Thymus (tissue), 11 donors: ENCODE data around the gene UQCC5. TPM values are rescaled to one million over a fixed set of nuclear protein-coding genes. Genes with fewer than 3 reads are reported as not detected.

Source experiments
- DNase-seq, 9 donors: peaks; one replicate each; pipeline ENCODE4 v3.0.0-alpha.2; 2013; ENCODE audit warnings: low spot score in 9 of 9, low read depth in 6 of 9, missing footprints in 1 of 9
- H3K27ac ChIP-seq, 2 donors: one replicate each; pipeline ENCODE4 v1.5.1; 2013; ENCODE audit warnings: control low read depth in 1 of 2, low read depth in 1 of 2, low read length in 1 of 2, mild to moderate bottlenecking in 1 of 2, moderate library complexity in 1 of 2
- H3K27me3 ChIP-seq, 2 donors: one replicate each; pipeline ENCODE4 v1.5.1; 2013; ENCODE audit warnings: low read length in 1 of 2; ENCODE audit not compliant: control insufficient read depth in 2 of 2, insufficient read depth in 1 of 2
- H3K36me3 ChIP-seq, 2 donors: one replicate each; pipeline ENCODE4 v1.5.1; 2013; ENCODE audit warnings: low read length in 1 of 2, mild to moderate bottlenecking in 1 of 2, moderate library complexity in 1 of 2; ENCODE audit not compliant: control insufficient read depth in 2 of 2, insufficient read depth in 2 of 2
- H3K4me1 ChIP-seq, 2 donors: one replicate each; pipeline ENCODE4 v1.5.1; 2013; ENCODE audit warnings: low read length in 2 of 2; ENCODE audit not compliant: control insufficient read depth in 2 of 2, insufficient read depth in 2 of 2
- H3K4me3 ChIP-seq, 2 donors: one replicate each; pipeline ENCODE4 v1.5.1; 2013; ENCODE audit warnings: low read length in 2 of 2, control low read depth in 1 of 2, mild to moderate bottlenecking in 1 of 2
- H3K9me3 ChIP-seq, 2 donors: one replicate each; pipeline ENCODE4 v1.5.1; 2013; ENCODE audit warnings: low read length in 1 of 2, mild to moderate bottlenecking in 1 of 2; ENCODE audit not compliant: control insufficient read depth in 2 of 2, insufficient read depth in 1 of 2
- WGBS: extraction: QIAGEN DNeasy Blood & Tissue Kit; methylation state at CpG from one replicate; pipeline ENCODE4 v1.1.7; 2013; 5-methylcytosine and 5-hydroxymethylcytosine counted together
- polyA plus RNA-seq: library from polyadenylated mRNA; stranded (reverse); fragments of 200-250 nt; gene quantifications from one replicate; pipeline ENCODE4 v1.2.3, GENCODE V29; 2013
- total RNA-seq: library from RNA; stranded (reverse); fragments of 120-200 nt; gene quantifications from one replicate; pipeline ENCODE4 v1.2.4, GENCODE V29; 2013
- donor health status: healthy.

Gene UQCC5
- total and polyA plus RNA-seq, 2 donors: 15.5 to 30.3 TPM

GRCh38 chr3:52536112-52536368 is 365 bp upstream of the UQCC5 start:
- peaks cover 0 to 19% of the 10 kb centered on the region in 2 donors for H3K27me3 ChIP-seq
- peaks cover 32 to 51% of the 10 kb centered on the region in 2 donors for H3K4me1 ChIP-seq
- H3K4me3 ChIP-seq: peak overlapping the region in 1 of 2 donors; percentile 30

GRCh38 chr3:52537165-52537620 is 788 bp downstream of the UQCC5 start:
- H3K36me3 ChIP-seq: peaks cover 3 to 11% of the 10 kb centered on the region in 2 donors
- H3K9me3 ChIP-seq: peaks cover 0 to 1% of the 10 kb centered on the region in 2 donors
- WGBS: 12% methylated on average over 6 of the region's 6 CpGs
- peaks cover 0 to 19% of the 10 kb centered on the region in 2 donors for H3K27me3 ChIP-seq
- H3K4me1 ChIP-seq: peaks cover 30 to 45% of the 10 kb centered on the region in 2 donors
- peak overlapping the region; percentile 57 to 90 for H3K4me3 ChIP-seq
- peak overlapping the region; percentile 71 to 72 for H3K27ac ChIP-seq
- no peak for DNase-seq

More at GRCh38 chr3:52536112-52536368, 365 bp upstream of the UQCC5 start:
- Histone ChIP-seq H3K36me3 (peaks cover 0 to 4% of the 10 kb centered on the region in 2 donors), H3K27ac (no peak overlapping the region), H3K9me3 (peaks cover 0 to 1% of the 10 kb centered on the region in 2 donors)
- DNase-seq: no peak
- 19% methylated on average over 9 of the region's 9 CpGs for WGBS

- no peak overlapping the region for H3K27ac ChIP-seq
- H3K36me3 ChIP-seq: peaks cover 3 to 11% of the 10 kb centered on the region in 2 donors
- peaks cover 0 to under 1% of the 10 kb centered on the region in 2 donors for H3K9me3 ChIP-seq
- WGBS: 93% methylated on average over 7 of the region's 7 CpGs
- peaks cover 0 to 14% of the 10 kb centered on the region in 2 donors for H3K27me3 ChIP-seq
- no peak overlapping the region for H3K4me3 ChIP-seq
- peaks cover 23 to 38% of the 10 kb centered on the region in 2 donors for H3K4me1 ChIP-seq
- no peak for DNase-seq
These were observed 1.5 kb downstream of the UQCC5 start for GRCh38 chr3:52537726-52538421.

- peaks cover 21 to 33% of the 10 kb centered on the region in 2 donors for H3K4me1 ChIP-seq
These were observed 2.7 kb downstream of the UQCC5 start for GRCh38 chr3:52539010-52539653.

GRCh38 chr3:52541050-52541449 is 4.6 kb downstream of the UQCC5 start:
- H3K9me3 ChIP-seq: no peaks in the 10 kb centered on the region
- 93% methylated on average over 2 of the region's 2 CpGs for WGBS
- peaks cover 3 to 24% of the 10 kb centered on the region in 2 donors for H3K36me3 ChIP-seq
- DNase-seq: no peak
- H3K27ac ChIP-seq: no peak overlapping the region
- H3K27me3 ChIP-seq: no peaks in the 10 kb centered on the region
- H3K4me1 ChIP-seq: peaks cover 18 to 24% of the 10 kb centered on the region in 2 donors
- H3K4me3 ChIP-seq: no peak overlapping the region

More at GRCh38 chr3:52539010-52539653, 2.7 kb downstream of the UQCC5 start:
- no peak overlapping the region for H3K4me3 ChIP-seq
- H3K36me3 ChIP-seq: peaks cover 3 to 12% of the 10 kb centered on the region in 2 donors
- H3K27ac ChIP-seq: no peak overlapping the region
- no peaks in the 10 kb centered on the region for H3K9me3 ChIP-seq
- no peak for DNase-seq
- 98% methylated on average over 5 of the region's 5 CpGs for WGBS
- peaks cover 0 to 6% of the 10 kb centered on the region in 2 donors for H3K27me3 ChIP-seq

- H3K4me3 ChIP-seq: no peak overlapping the region
- H3K27me3 ChIP-seq: no peaks in the 10 kb centered on the region
- DNase-seq: no peak
- no peak overlapping the region for H3K27ac ChIP-seq
- H3K9me3 ChIP-seq: no peaks in the 10 kb centered on the region
- peaks cover 17 to 53% of the 10 kb centered on the region in 2 donors for H3K36me3 ChIP-seq
- H3K4me1 ChIP-seq: no peaks in the 10 kb centered on the region
- WGBS: 99% methylated on average over 4 of the region's 4 CpGs
These were observed 8.5 kb downstream of the UQCC5 start for GRCh38 chr3:52544937-52545336.

- Histone ChIP-seq H3K4me3 (no peak overlapping the region), H3K36me3 (peaks cover 25 to 59% of the 10 kb centered on the region in 2 donors), H3K27me3 (no peaks in the 10 kb centered on the region), H3K27ac (no peak overlapping the region), H3K9me3 (no peaks in the 10 kb centered on the region), H3K4me1 (no peaks in the 10 kb centered on the region)
- DNase-seq: no peak
- WGBS: 95% methylated on average over 3 of the region's 3 CpGs
These were observed 9.9 kb downstream of the UQCC5 start for GRCh38 chr3:52546111-52546901.

GRCh38 chr3:52547143-52547542 is 10.7 kb downstream of the UQCC5 start:
- H3K9me3 ChIP-seq: no peaks in the 10 kb centered on the region
- DNase-seq: no peak
- H3K36me3 ChIP-seq: peaks cover 25 to 63% of the 10 kb centered on the region in 2 donors
- 94% methylated on average over 2 of the region's 2 CpGs for WGBS
- H3K4me3 ChIP-seq: no peak overlapping the region
- H3K27me3 ChIP-seq: no peaks in the 10 kb centered on the region
- H3K4me1 ChIP-seq: no peaks in the 10 kb centered on the region
- H3K27ac ChIP-seq: no peak overlapping the region

GRCh38 chr3:52551118-52551517 is 14.7 kb downstream of the UQCC5 start:
- no peak overlapping the region for H3K27ac ChIP-seq
- no peak overlapping the region for H3K4me3 ChIP-seq
- H3K27me3 ChIP-seq: no peaks in the 10 kb centered on the region
- peaks cover 50 to 80% of the 10 kb centered on the region in 2 donors for H3K36me3 ChIP-seq
- no peak for DNase-seq
- H3K4me1 ChIP-seq: no peaks in the 10 kb centered on the region
- H3K9me3 ChIP-seq: no peaks in the 10 kb centered on the region
